OCI-LY7 (cell line): ENCODE data around the gene RAB27A. TPM values are rescaled to one million over a fixed set of nuclear protein-coding genes. Genes with fewer than 3 reads are reported as not detected.

Experiments
- BruUV-seq: library from RNA; stranded (reverse); fragments of 400-500 nt; replicated peaks from 2 replicates; lab custom pipeline; 2021; lab: Mats Ljungman, UMichigan
- CTCF ChIA-PET: fragments of 300-600 bp; sonication (Branson Sonifier 250); formaldehyde crosslinking; loops from one replicate; lab custom pipeline; 2022; ENCODE audit warnings: antibody characterized with exemption; ENCODE audit not compliant: unreplicated experiment; lab: Charles Lee
- POLR2A ChIA-PET: fragments of 300-600 bp; sonication (Branson Sonifier 250); formaldehyde crosslinking; loops from one replicate; lab custom pipeline; 2022; ENCODE audit warnings: antibody characterized with exemption; lab: Charles Lee
- DNase-seq: peaks from one replicate; pipeline ENCODE4 v3.0.0-alpha.2; 2015; ENCODE audit warnings: low spot score
- H2AFZ ChIP-seq: fragments of 200-600 bp; sonication (generic), shearing (Covaris generic); 2 replicates; pipeline ENCODE4 v1.6.1; 2014; ENCODE audit warnings: mild to moderate bottlenecking, antibody characterized with exemption, low read length, moderate library complexity
- H3K27ac ChIP-seq: fragments of 200-600 bp; sonication (generic); 2 replicates; pipeline ENCODE4 v1.5.1; 2014; ENCODE audit warnings: mixed run types, low read depth, mild to moderate bottlenecking, moderate library complexity, low read length, inconsistent platforms; ENCODE audit not compliant: poor library complexity, severe bottlenecking
- H3K36me3 ChIP-seq: fragments of 200-600 bp; sonication (generic); 2 replicates; pipeline ENCODE4 v1.6.1; 2014; ENCODE audit warnings: mild to moderate bottlenecking, antibody characterized with exemption, low read length, moderate library complexity, mixed read lengths; ENCODE audit not compliant: insufficient read depth
- H3K4me1 ChIP-seq: fragments of 200-600 bp; sonication (generic); 2 replicates; pipeline ENCODE4 v1.5.1; 2014; ENCODE audit warnings: mild to moderate bottlenecking, low read length; ENCODE audit not compliant: insufficient read depth, poor library complexity, severe bottlenecking
- H3K4me2 ChIP-seq: fragments of 200-600 bp; sonication (generic); 2 replicates; pipeline ENCODE4 v1.6.1; 2014; ENCODE audit warnings: mild to moderate bottlenecking, low read length
- H3K4me3 ChIP-seq: fragments of 200-600 bp; sonication (generic); 2 replicates; pipeline ENCODE4 v1.5.1; 2014; ENCODE audit warnings: mild to moderate bottlenecking, low read depth, low read length; ENCODE audit not compliant: poor library complexity, severe bottlenecking
- H3K79me2 ChIP-seq: fragments of 200-600 bp; sonication (generic); 2 replicates; pipeline ENCODE4 v1.6.1; 2016; ENCODE audit warnings: low read depth, mild to moderate bottlenecking, low read length, moderate library complexity, mixed read lengths; ENCODE audit not compliant: insufficient read depth
- H3K9me2 ChIP-seq: fragments of 200-600 bp; sonication (generic); 2 replicates; pipeline ENCODE4 v1.6.1; 2016; ENCODE audit warnings: mild to moderate bottlenecking, low read length, mixed read lengths; ENCODE audit not compliant: insufficient read depth
- H3K9me3 ChIP-seq: fragments of 200-600 bp; sonication (generic); 2 replicates; pipeline ENCODE4 v1.6.1; 2014; ENCODE audit warnings: mild to moderate bottlenecking, mixed run types, low read length, mixed read lengths
- H4K20me1 ChIP-seq: fragments of 200-600 bp; sonication (generic); 2 replicates; pipeline ENCODE4 v1.6.1; 2014; ENCODE audit warnings: mild to moderate bottlenecking, antibody characterized with exemption, low read length, moderate library complexity, mixed read lengths; ENCODE audit not compliant: insufficient read depth
- CTCF ChIP-seq: fragments of 200-600 bp; sonication (generic); conservative IDR thresholded peaks from 2 replicates; pipeline ENCODE4 v1.5.1; 2014; ENCODE audit warnings: mild to moderate bottlenecking, antibody characterized with exemption, low read length, moderate library complexity, mixed read lengths
- EZH2phosphoT487 ChIP-seq: fragments of 200-600 bp; sonication (generic); IDR thresholded peaks from 2 replicates; pipeline ENCODE4 v1.6.1; 2018; ENCODE audit warnings: low read depth, borderline replicate concordance, mild to moderate bottlenecking, mixed run types, antibody characterized with exemption, low read length, moderate library complexity, mixed read lengths
- intact Hi-C: fragments of 100-400 bp; cut with micrococcal nuclease; formaldehyde crosslinking; loops from one replicate; pipeline ENCODE4 v1.10.0; 2022; ENCODE audit not compliant: unreplicated experiment
- total RNA-seq, 2 experiments: library from RNA; depleted of rRNA in 1 of 2; stranded (reverse); fragments of >200 nt in 1 of 2; shearing (Covaris generic) in 1 of 2; gene quantifications; 2 replicates each; pipeline ENCODE4 v1.2.3, GENCODE V29; 2014 to 2022

Gene RAB27A
- total RNA-seq, 2 experiments from 2014 or later: 4.5 to 22.4 TPM

GRCh38 chr15:55257938-55258337 is 31.7 kb downstream of the RAB27A start:
- ChIA-PET POLR2A (no interaction called here), CTCF (no interaction called here)
- Histone ChIP-seq H3K4me2 (no peak overlapping the region), H2AFZ (no peak overlapping the region), H3K79me2 (no peaks in the 10 kb centered on the region), H3K9me2 (no peaks in the 10 kb centered on the region), H3K9me3 (no peaks in the 10 kb centered on the region), H3K36me3 (no peaks in the 10 kb centered on the region), H3K4me3 (no peak overlapping the region), H3K4me1 (no peaks in the 10 kb centered on the region), H3K27ac (no peak overlapping the region), H4K20me1 (no peaks in the 10 kb centered on the region)
- no peak for DNase-seq
- TF ChIP-seq EZH2phosphoT487 (no peak), CTCF (no peak)
- intact Hi-C loops: no loop called here
- BruUV-seq: no TSS peak

DNA sequence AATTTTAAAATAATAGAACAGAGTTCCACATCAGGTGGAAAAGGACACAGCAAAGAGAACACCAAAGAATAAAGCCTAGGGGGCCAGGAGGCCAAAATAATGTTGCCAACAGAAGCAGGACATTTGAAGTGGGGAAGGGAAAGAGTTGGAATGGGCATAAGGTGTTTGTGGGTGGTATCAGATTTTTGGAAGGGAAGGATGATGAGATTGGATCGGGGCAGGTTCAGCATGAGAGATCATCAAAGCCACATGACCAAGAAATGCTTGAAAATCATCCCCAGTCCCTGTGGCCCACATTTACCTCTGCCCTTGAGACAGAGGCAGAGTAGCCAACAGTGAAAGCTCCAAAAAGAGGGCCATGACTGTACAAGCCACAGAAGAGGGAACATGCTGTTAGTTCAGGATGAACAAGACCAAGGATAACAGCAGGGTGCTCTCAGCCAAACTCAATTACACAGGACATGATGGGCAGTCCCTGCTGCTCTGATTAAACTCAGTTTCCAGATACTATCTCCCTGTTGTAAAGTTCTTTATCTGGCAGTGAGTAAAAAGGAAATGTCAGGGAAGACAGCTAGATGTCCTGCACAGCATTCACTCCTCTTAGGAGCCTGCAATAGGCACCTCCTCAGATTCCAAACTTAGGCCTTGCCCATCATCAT is 32.5 kb downstream of the RAB27A start:
- no peaks in the 10 kb centered on the region for H3K36me3 ChIP-seq
- no peaks in the 10 kb centered on the region for H4K20me1 ChIP-seq
- no peak overlapping the region for H2AFZ ChIP-seq
- H3K27ac ChIP-seq: no peak overlapping the region
- H3K4me1 ChIP-seq: no peaks in the 10 kb centered on the region
- no peak for DNase-seq
- intact Hi-C loops: no loop called here
- H3K9me2 ChIP-seq: no peaks in the 10 kb centered on the region
- ChIA-PET CTCF (no interaction called here), POLR2A (no interaction called here)
- no peaks in the 10 kb centered on the region for H3K79me2 ChIP-seq
- BruUV-seq: no TSS peak
- TF ChIP-seq EZH2phosphoT487 (no peak), CTCF (no peak)
- no peaks in the 10 kb centered on the region for H3K9me3 ChIP-seq
- no peak overlapping the region for H3K4me2 ChIP-seq
- no peak overlapping the region for H3K4me3 ChIP-seq

DNA sequence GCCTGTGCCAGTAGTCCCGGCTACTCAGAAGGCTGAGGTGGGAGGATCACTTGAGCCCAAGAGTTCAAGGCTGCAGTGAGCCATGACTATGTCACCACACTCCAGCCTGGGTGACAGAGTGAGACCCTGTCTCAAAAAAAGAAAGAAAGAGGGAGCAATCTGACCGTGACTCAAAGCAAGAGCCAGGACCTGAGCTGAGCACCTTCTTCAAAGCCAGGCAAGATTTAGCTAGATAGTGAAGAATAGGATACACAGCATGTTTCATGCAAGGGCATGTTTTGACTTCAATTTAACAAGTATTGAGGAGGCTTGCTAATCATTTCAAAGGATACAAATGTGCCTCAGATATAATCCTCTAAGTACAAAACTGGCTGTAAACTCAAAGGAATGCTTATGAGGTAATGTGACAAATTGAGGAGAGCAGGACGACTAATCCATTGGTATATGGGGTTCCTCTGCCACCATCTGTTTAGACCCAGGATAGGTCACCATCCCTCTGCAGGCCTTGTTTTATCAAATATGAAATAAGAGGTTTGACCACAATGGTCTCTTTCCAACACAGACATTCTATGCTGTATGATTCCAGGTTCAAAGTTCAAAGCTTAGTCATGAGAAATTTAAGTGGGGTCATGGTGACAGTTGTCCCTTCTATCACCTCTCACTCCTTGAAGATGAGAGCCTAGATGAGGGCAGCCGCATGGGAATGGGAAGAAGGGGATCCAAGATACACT is 33.2 kb downstream of the RAB27A start:
- BruUV-seq: no TSS peak
- intact Hi-C loops: no loop called here
- no peaks in the 10 kb centered on the region for H3K9me2 ChIP-seq
- ChIA-PET CTCF (no interaction called here), POLR2A (no interaction called here)
- H3K4me1 ChIP-seq: no peaks in the 10 kb centered on the region
- H3K79me2 ChIP-seq: no peaks in the 10 kb centered on the region
- no peak overlapping the region for H3K4me3 ChIP-seq
- TF ChIP-seq CTCF: no peak
- no peak for TF ChIP-seq EZH2phosphoT487
- H2AFZ ChIP-seq: no peak overlapping the region
- no peak overlapping the region for H3K27ac ChIP-seq
- no peaks in the 10 kb centered on the region for H3K9me3 ChIP-seq
- no peaks in the 10 kb centered on the region for H4K20me1 ChIP-seq
- H3K4me2 ChIP-seq: no peak overlapping the region
- H3K36me3 ChIP-seq: no peaks in the 10 kb centered on the region
- no peak for DNase-seq
